Measurements from ENCODE around the gene DIO3.

GRCh38 chr14:101578489-101578888, 17.2 kb downstream of the DIO3 start:
- no peak for TF ChIP-seq CTCF (IDR thresholded peaks at IDR 0.05)
- no peak for TF ChIP-seq POLR2AphosphoS5 (IDR thresholded peaks at IDR 0.05; ENCODE audit: low read depth, low read length)
- no peak for TF ChIP-seq REST (IDR thresholded peaks at IDR 0.05; ENCODE audit: insufficient read depth in 1 of 2, low read depth in 2 of 2, low read length in 1 of 2)
